HL-60 (cell line): ENCODE results near the gene FUBP1.

Source experiments
- POLR2AphosphoS5 ChIP-seq: IDR thresholded peaks from 2 replicates; pipeline ENCODE4 v1.6.1; 2012; ENCODE audit warnings: low read depth
- TF ChIP-seq, protein P1 (sequence below): IDR thresholded peaks from one replicate; pipeline ENCODE4 v1.5.1; 2011; ENCODE audit warnings: low read length, control low read depth, inconsistent platforms; ENCODE audit not compliant: insufficient read depth

DNA sequence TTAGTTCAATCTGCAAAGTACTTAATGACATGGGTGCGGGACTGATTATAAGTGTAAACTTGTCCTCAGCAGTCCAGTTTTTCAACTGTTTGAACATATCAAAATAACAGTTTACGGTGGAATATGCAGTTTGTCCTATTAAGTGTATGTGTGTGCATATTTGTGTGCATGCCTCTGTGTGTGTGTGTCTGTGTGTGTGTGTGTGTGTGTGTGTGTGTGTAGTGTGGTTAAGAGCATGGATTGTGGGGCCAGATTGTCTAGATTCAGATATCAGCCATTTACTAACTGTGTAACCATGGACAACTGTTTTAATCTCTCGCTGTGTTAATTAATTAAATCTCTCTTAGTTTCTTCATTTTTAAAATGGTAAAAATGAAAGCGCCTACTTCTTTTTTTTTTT lies 51.5 kb downstream of the FUBP1 start:
- TF ChIP-seq, protein P1, sequence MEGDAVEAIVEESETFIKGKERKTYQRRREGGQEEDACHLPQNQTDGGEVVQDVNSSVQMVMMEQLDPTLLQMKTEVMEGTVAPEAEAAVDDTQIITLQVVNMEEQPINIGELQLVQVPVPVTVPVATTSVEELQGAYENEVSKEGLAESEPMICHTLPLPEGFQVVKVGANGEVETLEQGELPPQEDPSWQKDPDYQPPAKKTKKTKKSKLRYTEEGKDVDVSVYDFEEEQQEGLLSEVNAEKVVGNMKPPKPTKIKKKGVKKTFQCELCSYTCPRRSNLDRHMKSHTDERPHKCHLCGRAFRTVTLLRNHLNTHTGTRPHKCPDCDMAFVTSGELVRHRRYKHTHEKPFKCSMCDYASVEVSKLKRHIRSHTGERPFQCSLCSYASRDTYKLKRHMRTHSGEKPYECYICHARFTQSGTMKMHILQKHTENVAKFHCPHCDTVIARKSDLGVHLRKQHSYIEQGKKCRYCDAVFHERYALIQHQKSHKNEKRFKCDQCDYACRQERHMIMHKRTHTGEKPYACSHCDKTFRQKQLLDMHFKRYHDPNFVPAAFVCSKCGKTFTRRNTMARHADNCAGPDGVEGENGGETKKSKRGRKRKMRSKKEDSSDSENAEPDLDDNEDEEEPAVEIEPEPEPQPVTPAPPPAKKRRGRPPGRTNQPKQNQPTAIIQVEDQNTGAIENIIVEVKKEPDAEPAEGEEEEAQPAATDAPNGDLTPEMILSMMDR, result no peak
- TF ChIP-seq POLR2AphosphoS5, result no peak
